Upper lobe of right lung (tissue), 1 donor: ENCODE results near the gene DDR2. TPM values are rescaled to one million over a fixed set of nuclear protein-coding genes. Genes with fewer than 3 reads are reported as not detected.
"Not testable (repeated sequence)": the region's sequence is repeated elsewhere in the genome, so short reads cannot be mapped to it uniquely, and the experiment has no call there.

Experiments used
- ATAC-seq: fragments of 200-7000 bp; cut with Tn5 transposase; one replicate; pipeline ENCODE4 v1.9.1; 2020; ENCODE audit warnings: mild to moderate bottlenecking, moderate library complexity
- DNase-seq: peaks from one replicate; pipeline ENCODE4 v3.0.0-alpha.2; 2020
- H3K27ac ChIP-seq: fragments of 200-600 bp; one replicate; pipeline ENCODE4 v1.8.0; 2022
- H3K27me3 ChIP-seq: fragments of 200-600 bp; one replicate; pipeline ENCODE4 v1.8.0; 2022; ENCODE audit warnings: mild to moderate bottlenecking
- H3K36me3 ChIP-seq: fragments of 200-600 bp; one replicate; pipeline ENCODE4 v1.8.0; 2022
- H3K4me1 ChIP-seq: fragments of 200-600 bp; one replicate; pipeline ENCODE4 v1.8.0; 2022
- H3K4me3 ChIP-seq: fragments of 200-600 bp; one replicate; pipeline ENCODE4 v1.8.0; 2022; ENCODE audit warnings: mild to moderate bottlenecking
- H3K9me3 ChIP-seq: fragments of 200-600 bp; one replicate; pipeline ENCODE4 v1.8.0; 2022
- CTCF ChIP-seq: fragments of 200-600 bp; IDR thresholded peaks from one replicate; pipeline ENCODE4 v1.8.0; 2022; ENCODE audit warnings: antibody characterized with exemption
- intact Hi-C: fragments of 100-400 bp; cut with DNase I; formaldehyde crosslinking; loops from one replicate; pipeline ENCODE4 v1.11.0; 2022
- total RNA-seq: library from RNA; stranded (reverse); fragmentation: NEBNext Ultra II Directional; extraction: Animal tissue kit (Norgen Biotek cat#: 25700); gene quantifications from one replicate; pipeline ENCODE4 v1.2.1, GENCODE V29; 2021
- donor health status: DM: no; HTN: yes; CAD: no; lungs with severe emphysema.

The DDR2 gene
- total RNA-seq, 1 donor from 2014 or later = 44.6 TPM

- Histone ChIP-seq H3K27ac (no peak overlapping the region), H3K9me3 (no peaks in the 10 kb centered on the region), H3K36me3 (no peaks in the 10 kb centered on the region), H3K4me3 (no peak overlapping the region), H3K4me1 (no peaks in the 10 kb centered on the region), H3K27me3 (no peaks in the 10 kb centered on the region)
- intact Hi-C loops = no loop called here
- DNase-seq (no peak), ATAC-seq (no peak)
- no peak for TF ChIP-seq CTCF
Observed at GRCh38 chr1:162720996-162721395, 88.7 kb downstream of the DDR2 start.

GRCh38 chr1:162721471-162721870 is 89.2 kb downstream of the DDR2 start:
- intact Hi-C loops = no loop called here
- Histone ChIP-seq H3K9me3 (no peaks in the 10 kb centered on the region), H3K36me3 (no peaks in the 10 kb centered on the region), H3K4me3 (no peak overlapping the region), H3K27me3 (no peaks in the 10 kb centered on the region), H3K4me1 (no peaks in the 10 kb centered on the region), H3K27ac (no peak overlapping the region)
- no peak for TF ChIP-seq CTCF
- ATAC-seq = no peak
- DNase-seq = no peak

GRCh38 chr1:162722036-162722435 is 89.8 kb downstream of the DDR2 start:
- Histone ChIP-seq H3K4me1 (no peaks in the 10 kb centered on the region), H3K27ac (no peak overlapping the region), H3K9me3 (no peaks in the 10 kb centered on the region), H3K4me3 (no peak overlapping the region), H3K27me3 (no peaks in the 10 kb centered on the region), H3K36me3 (no peaks in the 10 kb centered on the region)
- ATAC-seq = no peak
- intact Hi-C loops = no loop called here
- no peak for DNase-seq
- TF ChIP-seq CTCF = no peak

- Histone ChIP-seq H3K27me3 (no peaks in the 10 kb centered on the region), H3K27ac (no peak overlapping the region), H3K9me3 (no peaks in the 10 kb centered on the region), H3K36me3 (no peaks in the 10 kb centered on the region), H3K4me3 (no peak overlapping the region), H3K4me1 (no peaks in the 10 kb centered on the region)
- ATAC-seq = no peak
- intact Hi-C loops = no loop called here
- no peak for DNase-seq
- no peak for TF ChIP-seq CTCF
Observed at GRCh38 chr1:162724583-162725120, 92.4 kb downstream of the DDR2 start.

GRCh38 chr1:162725301-162725837 is 93.1 kb downstream of the DDR2 start:
- intact Hi-C loops = no loop called here
- Histone ChIP-seq H3K27me3 (no peaks in the 10 kb centered on the region), H3K4me1 (no peaks in the 10 kb centered on the region), H3K27ac (no peak overlapping the region), H3K9me3 (no peaks in the 10 kb centered on the region), H3K36me3 (no peaks in the 10 kb centered on the region), H3K4me3 (no peak overlapping the region)
- ATAC-seq (peak; percentile 19), DNase-seq (no peak)
- no peak for TF ChIP-seq CTCF

- no peaks in the 10 kb centered on the region for H3K9me3 ChIP-seq
- H3K4me1 ChIP-seq = no peaks in the 10 kb centered on the region
- TF ChIP-seq CTCF = no peak
- H3K27ac ChIP-seq = no peak overlapping the region
- H3K36me3 ChIP-seq = no peaks in the 10 kb centered on the region
- H3K4me3 ChIP-seq = no peak overlapping the region
- no peak for ATAC-seq
- intact Hi-C loops = no loop called here
- no peaks in the 10 kb centered on the region for H3K27me3 ChIP-seq
- no peak for DNase-seq
Observed at GRCh38 chr1:162726555-162726954, 94.3 kb downstream of the DDR2 start.

- H3K4me3 ChIP-seq, DNase-seq, H3K27ac ChIP-seq, H3K9me3 ChIP-seq, H3K27me3 ChIP-seq, H3K4me1 ChIP-seq, ATAC-seq, intact Hi-C loops, H3K36me3 ChIP-seq: not testable (repeated sequence)
Observed at GRCh38 chr1:162727493-162727892, 95.2 kb downstream of the DDR2 start.
